ENCODE data around the gene CST9.
"Not testable (repeated sequence)": the region's sequence is repeated elsewhere in the genome, so short reads cannot be mapped to it uniquely, and the experiment has no call there.

Gene CST9

DNA sequence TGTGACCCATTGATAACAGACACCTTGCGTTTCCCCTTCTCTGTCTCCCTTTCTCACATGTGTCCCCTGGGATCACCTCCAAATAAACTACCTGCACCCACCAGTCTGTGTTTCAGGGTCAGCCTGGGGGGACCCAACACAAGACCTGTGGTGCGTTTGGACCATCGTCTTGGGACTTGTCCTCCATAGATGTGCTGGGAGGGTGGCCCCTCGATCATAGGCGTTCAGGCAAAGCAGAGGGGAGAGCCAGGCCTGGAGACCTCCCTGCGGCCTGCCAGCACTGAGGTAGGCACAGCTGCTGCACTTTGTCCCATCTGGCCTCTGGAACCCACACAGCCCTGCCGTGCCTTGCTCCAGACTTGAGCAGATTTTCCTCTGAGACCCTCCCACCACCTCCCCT is 18.1 kb downstream of the CST9 start:
- DNase-seq (ENCODE audit: low spot score), result no peak

DNA sequence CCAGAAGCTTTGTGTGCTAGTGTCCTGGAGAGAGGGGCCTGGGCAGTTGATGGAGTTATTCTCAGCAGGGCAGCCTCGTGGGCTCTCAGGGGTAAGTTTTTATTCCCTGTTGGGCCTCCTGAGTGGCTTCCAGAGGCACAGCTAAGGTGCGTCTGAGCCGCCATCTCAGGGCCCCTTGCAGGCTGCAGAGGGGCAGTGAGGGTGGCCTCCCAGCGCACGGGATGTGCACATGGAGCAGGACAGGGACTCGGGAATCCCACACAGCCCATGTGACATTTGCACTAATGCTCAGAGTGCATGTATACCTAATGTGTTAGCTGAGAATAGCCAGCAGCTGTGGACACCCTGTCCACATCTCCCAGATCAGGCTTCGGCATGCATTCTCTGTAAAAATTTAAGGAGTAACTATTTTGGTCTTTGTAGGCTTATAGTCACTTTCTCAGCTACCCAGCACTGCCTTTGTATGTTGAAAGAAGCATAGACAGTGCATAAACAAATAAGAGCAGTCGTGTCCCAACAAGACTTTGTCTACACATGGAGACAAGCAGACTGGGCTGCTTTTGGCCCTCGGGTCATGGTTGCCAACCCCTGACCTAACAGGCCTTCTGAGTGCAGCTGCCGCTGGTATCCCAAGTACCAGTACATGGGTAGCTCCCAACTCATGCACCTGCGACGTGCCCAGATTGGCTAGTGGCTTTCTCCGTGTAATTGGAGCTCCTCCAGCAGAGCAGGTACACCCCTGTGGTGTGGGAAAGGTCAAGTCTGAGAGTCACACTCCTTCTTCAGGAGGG is 18.8 kb downstream of the CST9 start:
- no peak for DNase-seq (ENCODE audit: low spot score)

DNA sequence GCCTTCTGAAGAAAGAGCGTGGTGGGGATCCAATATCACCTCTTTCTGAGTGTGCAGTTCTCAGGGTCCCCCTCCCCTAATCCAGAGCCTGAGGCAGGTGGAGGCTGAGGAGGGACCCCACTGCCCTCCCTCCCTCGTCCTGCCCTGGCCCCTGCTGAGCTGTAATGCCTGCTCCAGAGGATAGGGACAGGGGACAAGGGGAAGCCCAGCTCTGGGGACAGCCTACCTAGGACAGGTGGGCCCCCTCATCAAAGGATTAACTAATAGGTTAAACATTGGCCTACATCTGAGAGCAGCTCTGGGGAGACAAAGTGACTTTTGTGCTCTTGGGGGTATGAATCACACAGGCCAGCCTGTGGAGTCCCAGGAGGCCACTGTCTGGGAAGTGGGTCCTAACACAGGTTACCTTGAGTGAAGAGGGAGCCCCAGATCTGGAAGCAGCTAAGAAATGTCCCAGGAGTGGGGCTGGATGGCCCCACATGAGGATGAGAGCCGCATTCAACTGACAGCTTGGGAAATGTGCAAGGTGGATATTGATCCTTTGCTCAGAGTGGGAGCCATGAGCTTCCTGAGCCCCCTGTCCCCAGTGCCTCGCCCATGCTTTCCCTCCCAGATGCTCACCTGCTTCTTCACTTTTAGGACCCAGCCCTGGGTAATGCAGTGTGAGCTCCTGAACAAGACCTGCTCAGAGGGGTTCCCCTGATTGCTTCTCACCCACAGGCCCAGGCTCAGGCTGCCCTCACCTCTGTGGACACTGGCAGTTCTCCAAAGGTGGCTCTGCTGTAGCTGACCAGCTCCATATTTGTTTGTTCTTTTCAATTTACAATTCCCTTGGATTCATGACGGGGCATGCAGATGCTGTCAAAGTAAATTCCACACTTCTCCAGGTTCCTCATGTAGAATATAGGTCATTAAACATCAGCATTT is 19.6 kb downstream of the CST9 start:
- no peak for DNase-seq (ENCODE audit: low spot score)

DNA sequence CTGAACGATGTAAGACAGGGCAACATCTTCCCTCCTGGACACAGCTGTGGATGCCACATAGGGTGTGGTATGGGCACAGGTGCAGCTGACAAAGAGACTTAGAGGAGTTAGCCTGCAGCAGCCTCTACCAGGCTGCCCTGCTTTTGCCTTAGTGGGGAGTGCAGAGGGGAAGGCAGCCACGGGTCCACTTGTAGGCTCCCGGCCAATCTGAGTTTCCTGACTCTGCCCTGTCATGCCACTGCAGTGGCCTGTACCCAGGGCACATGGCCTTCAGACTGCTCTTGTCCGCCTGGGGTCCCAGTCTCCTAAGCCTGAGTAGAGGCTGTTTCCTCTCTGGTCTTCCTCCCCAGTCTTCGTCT is 20.3 kb downstream of the CST9 start:
- DNase-seq (ENCODE audit: low spot score), result no peak

DNA sequence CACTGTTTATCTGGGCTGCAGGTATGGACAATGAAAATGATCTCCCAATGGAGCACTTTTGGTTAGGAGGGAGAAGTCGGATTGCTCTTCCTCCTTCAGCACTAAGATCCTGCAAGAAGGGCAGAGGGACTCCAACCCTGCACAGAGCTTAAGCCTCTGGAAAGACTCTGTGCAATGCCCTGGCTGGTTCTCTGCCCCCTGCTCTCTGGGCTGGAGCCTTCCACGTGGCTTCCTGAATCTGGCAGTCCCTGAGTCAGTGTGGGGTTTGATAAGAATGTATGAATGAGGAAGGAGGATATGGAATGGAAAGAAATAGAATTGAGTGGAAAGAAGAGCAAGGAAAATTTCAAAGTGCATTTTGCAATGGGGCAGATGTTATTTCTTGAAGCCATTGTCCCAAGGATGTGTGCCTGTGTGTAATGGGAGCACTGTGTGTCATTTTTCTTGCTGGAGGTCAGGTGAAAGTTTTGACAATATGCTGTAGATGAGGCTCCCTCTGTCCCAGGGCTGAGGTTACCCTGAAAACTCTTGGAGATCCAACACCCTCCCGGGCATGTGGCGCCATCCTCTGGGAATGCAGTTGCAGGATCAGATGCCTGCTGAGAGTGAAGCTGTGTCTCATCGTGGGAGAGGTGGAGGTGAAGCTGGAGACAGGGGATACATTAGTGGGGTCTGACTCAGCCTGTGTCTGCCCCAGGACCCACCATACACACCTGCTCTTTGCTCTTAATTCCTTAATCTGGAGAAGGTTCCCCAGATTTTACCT is 21.1 kb downstream of the CST9 start:
- no peak for DNase-seq (ENCODE audit: low spot score)

DNA sequence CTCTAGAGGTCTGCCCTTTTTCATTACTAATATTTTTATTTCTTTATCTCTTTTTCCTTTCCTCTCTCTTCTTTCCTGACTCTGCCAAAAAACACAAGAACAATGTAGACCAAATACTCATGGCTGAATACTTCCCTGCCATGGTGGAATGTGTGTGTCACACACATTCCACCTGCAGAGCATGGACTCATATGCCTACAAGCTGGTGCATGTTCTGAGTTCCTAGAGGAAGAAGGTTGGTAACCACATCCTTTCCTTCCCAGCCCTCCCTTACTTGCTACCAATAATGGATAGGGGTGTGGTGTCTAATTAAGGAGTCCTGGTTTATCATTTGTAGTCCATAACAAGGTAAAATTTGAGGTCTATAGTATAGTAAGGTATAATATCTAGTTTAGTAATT is 22.2 kb downstream of the CST9 start:
- no peak for DNase-seq (ENCODE audit: low spot score)

DNA sequence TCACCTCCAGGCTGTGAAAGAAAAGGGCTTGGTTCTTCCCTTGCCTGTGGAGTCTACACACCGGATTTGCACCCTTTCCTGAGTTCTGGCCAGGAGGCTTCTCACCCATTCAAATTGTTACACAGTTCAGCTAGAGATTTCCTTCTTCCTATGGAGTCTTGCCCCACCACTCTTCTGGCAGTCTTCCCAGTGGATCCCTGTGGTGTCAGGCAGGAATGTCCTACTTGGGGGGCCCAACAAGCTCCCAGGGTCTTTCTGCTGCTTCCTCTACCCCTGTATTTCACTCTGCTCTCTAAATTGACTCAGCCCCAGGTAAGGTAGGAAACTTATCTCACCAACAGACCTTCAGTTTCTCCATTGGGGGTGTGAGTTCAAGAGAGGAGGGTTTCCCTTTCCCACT is 23.4 kb downstream of the CST9 start:
- no peak for DNase-seq (ENCODE audit: low spot score)

DNA sequence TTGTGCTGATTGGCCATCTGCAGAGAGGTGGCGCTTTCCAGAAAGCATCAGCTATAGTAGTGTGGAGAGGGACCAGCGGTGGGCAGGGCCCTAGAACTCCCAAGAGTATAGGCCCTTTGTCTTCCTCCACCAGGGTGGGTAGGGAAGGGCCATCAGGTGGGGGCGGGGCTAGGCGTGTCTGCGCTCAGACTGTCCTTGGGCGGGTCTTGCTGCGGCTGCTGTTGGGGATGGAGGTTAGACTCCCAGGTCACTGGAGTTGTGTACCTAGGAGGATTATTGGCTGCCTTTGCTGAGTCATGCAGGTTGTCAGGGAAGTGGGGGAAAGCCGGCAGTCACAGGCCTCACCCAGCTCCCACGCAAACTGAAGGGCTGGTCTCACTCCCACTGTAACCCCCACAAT is 23.9 kb downstream of the CST9 start:
- DNase-seq (ENCODE audit: low spot score), result not testable (repeated sequence)

DNA sequence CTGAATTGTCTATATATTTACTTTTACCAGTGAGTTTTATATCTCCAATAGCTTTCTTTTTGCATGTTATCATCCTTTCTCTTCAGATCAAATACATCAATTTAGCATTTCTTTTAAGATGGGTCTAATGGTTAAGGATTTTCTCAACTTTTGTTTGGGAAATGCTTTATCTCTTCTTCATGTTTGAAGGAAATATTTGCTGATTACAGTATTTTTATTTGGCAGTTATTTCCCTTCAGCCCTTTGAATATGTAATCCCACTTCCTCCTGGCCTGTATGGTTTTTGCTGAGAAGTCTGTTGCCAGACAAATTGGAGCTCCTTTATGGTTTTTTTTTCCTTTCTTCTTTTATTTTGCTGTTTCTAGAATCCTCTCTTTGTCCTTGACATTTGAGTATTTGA is 30.7 kb downstream of the CST9 start:
- no peak for DNase-seq (ENCODE audit: low spot score)

DNA sequence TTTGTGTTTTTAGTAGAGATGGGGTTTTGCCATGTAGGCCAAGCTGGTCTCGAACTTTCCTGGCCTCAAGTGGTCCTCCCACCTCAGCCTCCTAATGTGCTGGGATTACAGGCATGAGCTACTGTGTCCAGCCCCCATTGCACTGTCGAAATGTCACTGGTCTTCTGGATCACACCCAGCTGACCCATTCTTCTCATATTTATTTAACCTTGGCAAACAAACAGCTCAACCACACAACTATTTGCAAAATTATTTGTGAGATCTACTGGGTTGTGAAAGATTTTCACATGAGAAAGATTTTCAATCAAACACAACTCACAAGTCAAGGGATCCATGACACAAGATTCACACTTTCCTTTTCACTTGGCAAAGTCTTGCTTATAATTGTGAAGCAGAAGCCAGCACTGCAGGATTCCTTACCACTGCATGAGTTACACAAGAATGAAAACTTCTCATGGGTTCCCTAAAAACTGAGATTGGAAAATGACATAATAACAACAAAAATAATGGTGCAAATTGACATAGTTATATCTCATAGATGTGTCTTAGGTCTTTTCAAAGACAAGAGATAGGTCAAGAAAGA is 35.4 kb downstream of the CST9 start:
- no peak for DNase-seq (ENCODE audit: low spot score)

DNA sequence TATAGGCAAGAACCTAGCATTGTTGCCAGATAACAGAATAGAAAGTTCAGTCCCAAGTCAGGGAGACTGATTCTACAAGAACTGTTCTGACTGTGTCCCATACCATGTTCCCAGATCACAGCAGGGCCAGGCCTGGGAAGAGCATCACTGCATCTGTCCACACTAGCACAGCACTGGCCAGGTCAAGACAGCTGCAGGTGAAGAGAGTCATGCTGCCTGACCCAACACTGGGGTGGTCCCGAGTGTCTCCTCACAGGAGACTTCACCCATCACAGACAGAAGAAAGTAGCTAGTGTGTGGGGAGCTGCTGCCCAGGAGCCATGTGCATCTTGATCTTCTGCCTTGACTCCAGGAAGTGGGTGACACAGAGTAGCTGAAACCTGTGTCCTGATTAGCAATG is 36.1 kb downstream of the CST9 start:
- no peak for DNase-seq (ENCODE audit: low spot score)

DNA sequence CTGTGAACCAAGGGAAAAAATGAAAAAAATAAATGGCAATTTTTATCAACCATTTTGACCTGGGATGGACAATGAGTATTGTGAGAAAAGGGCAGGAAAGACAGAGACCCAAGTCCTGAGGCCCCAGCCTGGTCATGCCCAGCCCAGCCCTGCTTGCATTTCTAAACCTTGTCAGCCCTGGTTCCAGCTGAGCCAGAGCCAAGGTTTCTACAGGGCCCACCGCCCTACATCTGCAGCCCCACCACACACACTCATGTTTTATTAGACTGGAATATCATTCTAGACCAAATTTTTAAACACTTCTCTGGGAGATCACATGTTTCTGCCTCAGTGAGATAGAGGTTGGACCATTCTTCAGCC is 36.8 kb downstream of the CST9 start:
- DNase-seq (ENCODE audit: low spot score), result no peak

DNA sequence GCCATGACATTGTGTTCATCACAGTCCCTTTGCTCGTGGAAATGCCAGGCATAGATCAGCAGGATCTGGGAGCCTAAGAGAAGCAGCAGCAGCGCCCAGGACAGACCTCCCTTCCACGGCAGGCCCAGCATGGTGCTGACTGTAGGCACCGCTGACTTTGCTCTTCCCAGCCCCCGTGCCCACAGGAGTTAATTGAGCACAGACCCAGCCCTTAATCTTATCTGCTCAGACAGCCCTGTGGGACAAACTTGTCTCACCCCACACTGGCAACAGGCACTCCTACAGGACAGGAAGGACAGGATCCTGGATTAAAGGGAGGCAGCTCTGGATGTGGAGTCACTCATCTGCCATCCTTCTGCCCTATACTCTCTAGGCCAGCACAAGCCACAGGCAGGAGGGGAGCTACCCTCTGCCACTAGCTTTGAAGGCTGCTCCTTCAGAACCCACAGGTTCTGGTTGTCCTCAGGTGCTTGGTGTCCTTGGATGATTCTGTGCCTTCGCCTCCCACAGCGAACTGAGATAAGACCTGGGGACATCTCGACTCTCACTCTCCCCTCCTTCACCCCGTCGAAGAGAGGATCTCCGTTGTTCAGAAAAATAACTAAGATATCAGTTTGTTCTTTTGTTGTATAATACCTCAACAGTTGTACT is 37.3 kb downstream of the CST9 start, which contains the start of gene CST9L:
Gene CST9L (minus strand): TSS at position 165 of the 651 bp plus-strand sequence. CDS start 34 bp downstream, at position 131.
- no peak for DNase-seq (ENCODE audit: low spot score)

DNA sequence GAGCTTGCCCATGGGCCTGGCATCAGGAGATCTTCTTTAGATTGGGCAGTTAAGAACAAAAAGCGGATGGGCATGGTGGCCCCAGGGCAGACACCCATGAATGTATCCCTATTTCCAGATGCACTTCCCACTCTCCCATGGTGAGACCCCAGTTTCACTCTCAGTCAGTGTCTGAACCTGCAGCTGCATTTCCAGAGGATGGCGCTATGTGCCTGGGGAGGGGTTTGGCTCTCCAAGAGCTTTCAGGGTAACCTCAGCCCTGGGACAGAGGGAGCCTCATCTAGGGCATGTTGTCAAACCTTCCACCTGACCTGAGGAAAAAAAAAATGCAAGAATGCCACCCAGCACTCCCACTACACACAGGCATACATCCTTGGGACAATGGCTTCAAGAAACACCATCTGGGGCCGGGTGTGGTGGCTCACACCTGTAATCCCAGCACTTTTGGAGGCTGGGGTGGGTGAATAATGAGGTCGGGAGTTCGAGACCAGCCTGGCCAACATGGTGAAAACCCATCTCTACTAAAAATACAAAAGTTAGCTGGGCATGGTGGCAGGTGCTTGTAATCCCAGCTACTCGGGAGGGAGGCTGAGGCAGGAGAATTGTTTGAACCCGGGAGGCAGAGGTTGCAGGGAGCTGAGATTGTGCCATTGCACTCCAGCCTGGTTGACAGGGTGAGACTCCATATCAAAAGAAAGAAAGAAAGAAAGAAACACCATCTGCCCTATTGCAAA is 39.4 kb downstream of the CST9 start:
- no peak for DNase-seq (ENCODE audit: low spot score)

DNA sequence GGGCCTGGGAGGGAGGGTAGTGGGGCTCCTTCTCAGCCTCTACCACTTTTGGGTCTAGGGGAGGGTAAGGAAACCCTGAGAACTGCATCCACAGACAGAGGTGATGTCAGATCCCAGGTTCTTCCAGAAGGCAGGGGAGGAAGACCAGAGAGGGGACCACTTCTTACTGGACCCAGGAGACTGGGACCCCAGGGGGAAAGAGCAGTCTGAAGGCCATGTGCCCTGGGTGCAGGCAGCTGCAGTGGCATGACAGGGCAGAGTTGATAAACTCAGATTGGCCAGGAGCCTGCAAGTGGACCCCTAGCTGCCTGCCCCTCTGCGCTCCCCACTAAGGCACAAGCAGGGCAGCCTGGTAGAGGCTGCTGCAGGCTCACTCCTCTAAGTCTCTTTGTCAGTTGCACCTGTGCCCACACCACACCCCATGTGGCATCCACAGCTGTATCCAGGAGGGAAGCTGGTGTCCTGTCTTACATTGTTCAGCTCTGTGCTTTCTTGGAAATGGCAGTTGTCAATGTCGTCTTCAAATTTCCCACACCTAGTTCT is 40.1 kb downstream of the CST9 start:
- no peak for DNase-seq (ENCODE audit: low spot score)

DNA sequence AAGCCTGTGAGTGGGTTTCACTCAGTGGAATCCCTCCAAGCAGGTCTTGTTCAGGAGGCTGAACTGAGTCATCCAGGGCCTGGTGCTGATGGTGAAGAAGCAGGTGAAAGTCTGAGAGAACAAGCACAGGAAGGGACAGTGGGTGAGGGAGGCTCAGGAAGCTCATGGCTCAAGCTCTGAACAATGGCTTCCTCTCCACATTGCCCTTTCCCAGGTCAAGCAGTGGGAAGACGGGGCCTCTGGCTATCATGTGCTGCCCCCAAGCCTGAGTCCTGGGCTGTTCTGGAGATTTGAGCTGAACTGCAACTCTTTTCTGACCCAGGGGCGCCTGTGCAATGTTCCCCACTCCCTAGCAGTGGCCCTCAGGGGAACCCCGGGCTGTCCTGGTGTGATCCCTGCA is 40.8 kb downstream of the CST9 start:
- no peak for DNase-seq (ENCODE audit: low spot score)

DNA sequence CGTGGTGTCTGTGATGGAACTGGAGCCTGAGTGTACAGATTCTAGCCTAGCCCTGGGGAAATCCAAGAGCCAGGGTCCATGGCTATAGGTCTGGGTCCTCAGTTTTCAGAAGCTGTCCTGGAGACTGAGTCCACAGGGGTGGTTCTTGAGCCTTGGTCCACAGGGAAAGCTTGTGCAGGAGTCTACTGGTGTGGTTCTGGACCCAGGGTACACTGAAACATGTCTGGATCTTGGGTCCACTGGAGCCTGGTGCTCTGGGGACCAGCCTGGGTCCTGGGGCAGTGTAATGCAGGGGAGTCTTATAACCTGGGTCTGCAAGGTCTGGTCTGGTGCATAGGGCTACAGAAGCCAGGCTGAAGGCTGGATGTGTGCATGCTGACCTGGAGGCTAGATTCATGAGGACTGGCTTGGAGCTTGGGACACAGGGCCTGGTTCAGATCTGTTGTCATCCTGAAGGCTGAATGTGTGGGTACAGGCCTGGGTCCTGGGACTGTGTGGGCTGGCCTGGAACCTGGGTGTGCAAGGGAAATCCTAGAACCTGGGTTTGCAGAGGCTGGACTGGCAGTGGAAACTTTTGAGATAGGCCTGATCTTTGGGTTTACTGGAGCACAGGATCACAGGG is 42.9 kb downstream of the CST9 start:
- DNase-seq (ENCODE audit: low spot score), result no peak

DNA sequence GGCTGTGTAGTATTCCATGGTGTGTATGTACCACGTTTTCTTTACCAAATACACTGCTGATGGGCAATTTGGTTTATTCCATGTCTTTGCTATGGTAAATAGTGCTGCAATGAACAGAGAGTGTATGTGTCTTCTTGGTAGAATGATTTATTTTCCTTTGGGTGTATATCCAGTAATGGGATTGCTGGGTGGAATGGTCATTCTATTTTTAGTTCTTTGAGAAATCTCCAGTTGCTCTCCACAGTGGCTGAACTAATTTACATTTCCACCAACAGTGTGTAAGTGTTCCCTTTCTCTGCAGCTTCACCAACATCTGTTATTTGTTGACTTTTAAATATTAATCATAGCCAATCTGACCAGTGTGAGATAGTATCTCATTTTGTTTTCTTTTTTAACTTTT is 51.3 kb downstream of the CST9 start:
- no peak for DNase-seq (ENCODE audit: low spot score)
